Hepatocyte (in vitro differentiated cells): ENCODE results near the gene CTH. TPM values are rescaled to one million over a fixed set of nuclear protein-coding genes. Genes with fewer than 3 reads are reported as not detected.
"Not testable (repeated sequence)": the region's sequence is repeated elsewhere in the genome, so short reads cannot be mapped to it uniquely, and the experiment has no call there.

Source experiments
- DNase-seq: peaks from one replicate; pipeline ENCODE4 v3.0.0-alpha.2; 2016; ENCODE audit warnings: low spot score
- H2AFZ ChIP-seq: fragments of 200-600 bp; sonication (generic); 2 replicates; pipeline ENCODE4 v1.6.0; 2016; ENCODE audit warnings: antibody characterized with exemption, mild to moderate bottlenecking
- H3K27ac ChIP-seq: fragments of 200-600 bp; sonication (generic); 2 replicates; pipeline ENCODE4 v1.5.1; 2016; ENCODE audit warnings: mild to moderate bottlenecking
- H3K27me3 ChIP-seq: fragments of 200-600 bp; sonication (generic); 2 replicates; pipeline ENCODE4 v1.6.1; 2016
- H3K36me3 ChIP-seq: fragments of 200-600 bp; sonication (generic); replicated peaks from 2 replicates; pipeline ENCODE4 v1.5.1; 2016; ENCODE audit warnings: low read depth; ENCODE audit not compliant: insufficient read depth
- H3K4me1 ChIP-seq: fragments of 200-600 bp; sonication (generic); 2 replicates; pipeline ENCODE4 v1.5.1; 2016; ENCODE audit warnings: mild to moderate bottlenecking, moderate library complexity; ENCODE audit not compliant: insufficient read depth
- H3K4me2 ChIP-seq: fragments of 200-600 bp; sonication (generic); 2 replicates; pipeline ENCODE4 v1.6.0; 2016
- H3K4me3 ChIP-seq: fragments of 200-600 bp; sonication (generic); 2 replicates; pipeline ENCODE4 v1.5.1; 2016; ENCODE audit warnings: mild to moderate bottlenecking
- H3K79me2 ChIP-seq: fragments of 200-600 bp; sonication (generic); 2 replicates; pipeline ENCODE4 v1.6.0; 2017; ENCODE audit warnings: mild to moderate bottlenecking
- H3K9me2 ChIP-seq: fragments of 200-600 bp; sonication (generic); replicated peaks from 2 replicates; pipeline ENCODE4 v1.6.0; 2017; ENCODE audit warnings: mild to moderate bottlenecking; ENCODE audit not compliant: insufficient read depth
- H3K9me3 ChIP-seq: fragments of 200-600 bp; sonication (generic); 2 replicates; pipeline ENCODE4 v1.5.1; 2016; ENCODE audit warnings: low read depth, mild to moderate bottlenecking
- H4K20me1 ChIP-seq: fragments of 200-600 bp; sonication (generic); 2 replicates; pipeline ENCODE4 v1.6.0; 2016; ENCODE audit warnings: mild to moderate bottlenecking; ENCODE audit not compliant: insufficient read depth, poor library complexity, severe bottlenecking
- CTCF ChIP-seq: fragments of 200-600 bp; sonication (generic); IDR thresholded peaks from 2 replicates; pipeline ENCODE4 v1.5.1; 2016; ENCODE audit warnings: antibody characterized with exemption, mild to moderate bottlenecking; ENCODE audit not compliant: poor library complexity
- EZH2 ChIP-seq: fragments of 200-600 bp; sonication (generic); IDR thresholded peaks from 2 replicates; pipeline ENCODE4 v1.6.1; 2016; ENCODE audit warnings: antibody characterized with exemption, mild to moderate bottlenecking, borderline replicate concordance
- EZH2phosphoT487 ChIP-seq: fragments of 200-600 bp; sonication (generic); IDR thresholded peaks from one replicate; pipeline ENCODE4 v1.6.1; 2018; ENCODE audit warnings: antibody characterized with exemption, mild to moderate bottlenecking, low read depth, moderate library complexity; ENCODE audit not compliant: unreplicated experiment, severe bottlenecking
- WGBS: methylation state at CpG from one replicate; pipeline ENCODE4 v1.1.6; 2016; ENCODE audit warnings: low lambda C conversion rate; ENCODE audit errors: missing lambda C conversion rate; 5-methylcytosine and 5-hydroxymethylcytosine counted together
- polyA plus RNA-seq: library from polyadenylated mRNA; unstranded; fragments of >200 nt; fragmentation: Nextera tagmentation; extraction: Ambion mirVana; gene quantifications from 2 replicates; pipeline ENCODE4 v1.2.1, GENCODE V29; 2016
- total RNA-seq: library from RNA; depleted of rRNA; stranded (reverse); fragments of >200 nt; gene quantifications from 2 replicates; pipeline ENCODE4 v1.2.3, GENCODE V29; 2014

The CTH gene
- total and polyA plus RNA-seq, 2 experiments from 2014 or later: 11.7 to 22.6 TPM

GRCh38 chr1:70409136-70409535 lies 1.9 kb upstream of the CTH start:
- Histone ChIP-seq H3K4me2 (no peak overlapping the region), H3K4me3 (no peak overlapping the region), H3K27me3 (no peaks in the 10 kb centered on the region), H3K27ac (no peak overlapping the region), H2AFZ (no peak overlapping the region), H4K20me1 (no peaks in the 10 kb centered on the region), H3K9me3 (no peaks in the 10 kb centered on the region), H3K4me1 (no peaks in the 10 kb centered on the region), H3K9me2 (no peaks in the 10 kb centered on the region), H3K36me3 (no peaks in the 10 kb centered on the region), H3K79me2 (peaks cover 19% of the 10 kb centered on the region)
- WGBS: 93% methylated on average over 2 of the region's 2 CpGs
- no peak for DNase-seq
- TF ChIP-seq EZH2 (no peak), CTCF (no peak), EZH2phosphoT487 (no peak)

GRCh38 chr1:70411360-70411844 lies 334 bp downstream of the CTH start:
- Histone ChIP-seq H3K4me3 (peak overlapping the region; percentile 69), H3K4me2 (peak overlapping the region; percentile 79), H3K27me3 (no peaks in the 10 kb centered on the region), H3K4me1 (no peaks in the 10 kb centered on the region), H3K36me3 (no peaks in the 10 kb centered on the region), H3K79me2 (peaks cover 26% of the 10 kb centered on the region), H4K20me1 (no peaks in the 10 kb centered on the region), H3K9me2 (no peaks in the 10 kb centered on the region), H3K27ac (peak overlapping the region; percentile 96), H2AFZ (peak overlapping the region; percentile 69), H3K9me3 (no peaks in the 10 kb centered on the region)
- under 1% methylated on average over 17 of the region's 17 CpGs for WGBS
- TF ChIP-seq EZH2 (no peak), CTCF (no peak), EZH2phosphoT487 (no peak)
- no peak for DNase-seq

- TF ChIP-seq EZH2phosphoT487: no peak
- no peak for TF ChIP-seq EZH2
- TF ChIP-seq CTCF: no peak
- no peak overlapping the region for H3K4me3 ChIP-seq
Measured at GRCh38 chr1:70415882-70416281, 4.8 kb downstream of the CTH start.

GRCh38 chr1:70418973-70419734 lies 8.1 kb downstream of the CTH start:
- H2AFZ ChIP-seq, H3K4me2 ChIP-seq, H3K27ac ChIP-seq, H3K9me3 ChIP-seq, H3K9me2 ChIP-seq, H3K79me2 ChIP-seq, H3K4me3 ChIP-seq, H3K4me1 ChIP-seq, H3K36me3 ChIP-seq, DNase-seq, H3K27me3 ChIP-seq, H4K20me1 ChIP-seq: not testable (repeated sequence)
- WGBS: 92% methylated on average over 4 of the region's 4 CpGs

More at GRCh38 chr1:70415882-70416281, 4.8 kb downstream of the CTH start:
- Histone ChIP-seq H3K4me1 (no peaks in the 10 kb centered on the region), H2AFZ (no peak overlapping the region), H3K36me3 (no peaks in the 10 kb centered on the region), H3K27me3 (no peaks in the 10 kb centered on the region), H3K9me3 (no peaks in the 10 kb centered on the region), H3K79me2 (peaks cover 26% of the 10 kb centered on the region), H4K20me1 (no peaks in the 10 kb centered on the region), H3K9me2 (no peaks in the 10 kb centered on the region), H3K27ac (no peak overlapping the region), H3K4me2 (no peak overlapping the region)
- no peak for DNase-seq
- WGBS: 56% methylated on average over 4 of the region's 4 CpGs
